Measurements from ENCODE around the gene PRRC1. TPM values are rescaled to one million over a fixed set of nuclear protein-coding genes. Genes with fewer than 3 reads are reported as not detected.

Gene PRRC1
- total and polyA plus RNA-seq, 2 experiments from 2014 or later = 64.7 to 70.7 TPM

GRCh38 chr5:127574852-127575679 is 57.6 kb downstream of the PRRC1 start (continued):
- TF ChIP-seq REST (IDR thresholded peaks at IDR 0.05; ENCODE audit: unreplicated experiment) (no peak), EZH2 (IDR thresholded peaks at IDR 0.05; ENCODE audit: low read depth, unreplicated experiment) (no peak), CREB1 (CRISPR knock-in tag; IDR thresholded peaks at IDR 0.05; ENCODE audit: low read depth) (no peak), JUNB (IDR thresholded peaks at IDR 0.05; ENCODE audit: unreplicated experiment) (no peak), ZNF462 (CRISPR knock-in tag; IDR thresholded peaks at IDR 0.05) (no peak), NANOG (IDR thresholded peaks at IDR 0.05; ENCODE audit: borderline replicate concordance) (no peak)
